ENCODE results near the gene LMBR1.

Gene LMBR1

GRCh38 chr7:156791241-156791640, 101.7 kb downstream of the LMBR1 start:
- no peaks in the 10 kb centered on the region for H3K9me3 ChIP-seq

GRCh38 chr7:156790264-156790663, 102.7 kb downstream of the LMBR1 start:
- H3K4me3 ChIP-seq = no peak overlapping the region
- no peak for DNase-seq
- no peak for TF ChIP-seq CTCF (IDR thresholded peaks at IDR 0.05)
- intact Hi-C loops (cut with DNase I; ENCODE audit: low total_unique reads) = no loop called here
- H3K36me3 ChIP-seq = peaks cover 0 to 8% (median 5%) of the 10 kb centered on the region in 3 donors
- no peak overlapping the region for H3K27ac ChIP-seq
- H3K9me3 ChIP-seq = no peaks in the 10 kb centered on the region
- no peaks in the 10 kb centered on the region for H3K27me3 ChIP-seq
- H3K4me1 ChIP-seq = no peaks in the 10 kb centered on the region

More at GRCh38 chr7:156791241-156791640, 101.7 kb downstream of the LMBR1 start:
- intact Hi-C loops (cut with DNase I; ENCODE audit: low total_unique reads) = no loop called here
- no peak for DNase-seq
- no peaks in the 10 kb centered on the region for H3K27me3 ChIP-seq
- no peak overlapping the region for H3K4me3 ChIP-seq
- H3K4me1 ChIP-seq = no peaks in the 10 kb centered on the region
- TF ChIP-seq CTCF (IDR thresholded peaks at IDR 0.05) = no peak
- no peak overlapping the region for H3K27ac ChIP-seq
- peaks cover 0 to 18% (median 14%) of the 10 kb centered on the region in 3 donors for H3K36me3 ChIP-seq

GRCh38 chr7:156785998-156786543, 106.9 kb downstream of the LMBR1 start:
- no peak overlapping the region for H3K4me3 ChIP-seq
- no peaks in the 10 kb centered on the region for H3K36me3 ChIP-seq

GRCh38 chr7:156783864-156784263, 109.1 kb downstream of the LMBR1 start:
- Histone ChIP-seq H3K9me3 (no peaks in the 10 kb centered on the region), H3K36me3 (no peaks in the 10 kb centered on the region), H3K27me3 (no peaks in the 10 kb centered on the region), H3K27ac (no peak overlapping the region), H3K4me3 (no peak overlapping the region), H3K4me1 (no peaks in the 10 kb centered on the region)
- TF ChIP-seq CTCF (IDR thresholded peaks at IDR 0.05) = no peak
- no peak for DNase-seq
- intact Hi-C loops (cut with DNase I; ENCODE audit: low total_unique reads) = no loop called here

More at GRCh38 chr7:156785998-156786543, 106.9 kb downstream of the LMBR1 start:
- Histone ChIP-seq H3K27ac (no peak overlapping the region), H3K27me3 (no peaks in the 10 kb centered on the region), H3K9me3 (no peaks in the 10 kb centered on the region), H3K4me1 (no peaks in the 10 kb centered on the region)
- no peak for DNase-seq
- no peak for TF ChIP-seq CTCF (IDR thresholded peaks at IDR 0.05)
- intact Hi-C loops (cut with DNase I; ENCODE audit: low total_unique reads) = no loop called here

GRCh38 chr7:156781972-156782371, 111.0 kb downstream of the LMBR1 start:
- Histone ChIP-seq H3K4me1 (peaks cover 0 to 4% (median 0%) of the 10 kb centered on the region in 4 donors), H3K27ac (no peak overlapping the region), H3K27me3 (no peaks in the 10 kb centered on the region), H3K4me3 (no peak overlapping the region), H3K9me3 (no peaks in the 10 kb centered on the region), H3K36me3 (no peaks in the 10 kb centered on the region)
- TF ChIP-seq CTCF (IDR thresholded peaks at IDR 0.05) = no peak
- no peak for DNase-seq
- intact Hi-C loops (cut with DNase I; ENCODE audit: low total_unique reads) = no loop called here
